Natural killer cell (primary cell): ENCODE results near the gene KCNK13. TPM values are rescaled to one million over a fixed set of nuclear protein-coding genes. Genes with fewer than 3 reads are reported as not detected.

Experiments
- ATAC-seq, 3 donors: fragments of 150-1000 bp in 2 of 3; fragments of 200-7000 bp in 1 of 3; cut with Tn5 transposase; 1 replicate in 1 of 3; 2 replicates in 2 of 3; pipeline ENCODE4 v1.10.0; 2021; ENCODE audit warnings: mild to moderate bottlenecking in 2 of 3, moderate library complexity in 2 of 3
- DNase-seq, 2 donors: peaks; one replicate each; pipeline versions ENCODE4 v3.0.0 to v3.0.0-alpha.2; 2013 to 2021; ENCODE audit warnings: mixed read lengths in 1 of 2
- H3K27ac ChIP-seq: one replicate; pipeline ENCODE4 v1.5.1; 2013; ENCODE audit warnings: mild to moderate bottlenecking, low read length
- H3K27me3 ChIP-seq: one replicate; pipeline ENCODE4 v1.6.1; 2013; ENCODE audit warnings: low read length; ENCODE audit not compliant: control insufficient read depth, insufficient read depth
- H3K36me3 ChIP-seq: one replicate; pipeline ENCODE4 v1.6.1; 2013; ENCODE audit warnings: low read length; ENCODE audit not compliant: control insufficient read depth, insufficient read depth
- H3K4me1 ChIP-seq: one replicate; pipeline ENCODE4 v1.6.1; 2013; ENCODE audit warnings: low read length; ENCODE audit not compliant: control insufficient read depth, insufficient read depth
- H3K4me3 ChIP-seq: one replicate; pipeline ENCODE4 v1.5.1; 2013; ENCODE audit warnings: low read length
- H3K9me3 ChIP-seq: one replicate; pipeline ENCODE4 v1.6.1; 2013; ENCODE audit warnings: low read length; ENCODE audit not compliant: control insufficient read depth, insufficient read depth
- H3K27ac Mint-ChIP-seq, 2 donors: one replicate each; pipeline ENCODE4 v1.8.0; 2022; ENCODE audit warnings: mild to moderate bottlenecking in 2 of 2, mixed read lengths in 2 of 2, moderate library complexity in 1 of 2
- H3K27me3 Mint-ChIP-seq, 2 donors: one replicate each; pipeline ENCODE4 v1.8.0; 2022; ENCODE audit warnings: low read depth in 2 of 2, mixed read lengths in 2 of 2
- H3K36me3 Mint-ChIP-seq: one replicate; pipeline ENCODE4 v1.8.0; 2022; ENCODE audit warnings: mixed read lengths
- H3K4me1 Mint-ChIP-seq, 2 donors: one replicate each; pipeline ENCODE4 v1.8.0; 2022; ENCODE audit warnings: mixed read lengths in 2 of 2
- H3K4me3 Mint-ChIP-seq: one replicate; pipeline ENCODE4 v1.8.0; 2022; ENCODE audit warnings: mild to moderate bottlenecking, moderate library complexity, mixed read lengths
- H3K9me3 Mint-ChIP-seq, 2 donors: one replicate each; pipeline ENCODE4 v1.8.0; 2022; ENCODE audit warnings: mixed read lengths in 2 of 2
- WGBS: methylation state at CpG from one replicate; pipeline ENCODE4 v1.1.7; 2013; ENCODE audit warnings: missing lambda C conversion rate; ENCODE audit not compliant: insufficient coverage; 5-methylcytosine and 5-hydroxymethylcytosine counted together
- intact Hi-C: fragments of 100-400 bp; cut with micrococcal nuclease; formaldehyde crosslinking; loops from one replicate; pipeline ENCODE4 v1.14.2; 2022
- total RNA-seq, 4 donors: library from RNA; stranded (reverse); fragments of 120-200 nt in 1 of 4; gene quantifications; one replicate each; pipeline versions ENCODE4 v1.2.3 to v1.2.4, GENCODE V29; 2013 to 2022
- TF ChIP-seq, protein P1 (sequence below): fragments of 200-600 bp; IDR thresholded peaks from one replicate; pipeline ENCODE4 v1.8.0; 2022; ENCODE audit warnings: antibody characterized with exemption

Gene KCNK13
- total RNA-seq, 3 donors from 2014 or later (not counting 1 experiment from before 2014, with no cell fraction given): not detected

DNA sequence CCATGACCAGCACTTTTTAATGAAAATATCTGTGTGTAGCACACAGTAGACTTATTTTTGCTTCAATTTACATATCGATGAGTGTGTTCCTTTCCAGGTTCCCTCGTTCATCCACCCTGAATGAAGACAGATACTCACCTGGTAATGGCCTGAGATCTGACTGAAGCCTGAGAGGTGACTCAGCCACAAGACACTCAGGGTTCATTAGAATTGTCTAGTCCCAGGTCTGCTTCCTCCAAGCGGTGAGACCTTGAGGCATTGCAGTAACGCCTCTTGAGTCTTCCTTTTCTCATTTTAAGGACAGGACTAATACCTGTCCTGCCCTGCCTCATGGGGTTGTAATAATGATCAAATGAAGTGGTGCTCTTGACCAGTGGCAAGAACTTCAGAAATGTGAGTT, 11.5 kb upstream of the KCNK13 start:
- H3K27ac Mint-ChIP-seq: no peak overlapping the region
- Histone ChIP-seq H3K36me3 (no peaks in the 10 kb centered on the region), H3K4me3 (no peak overlapping the region), H3K27ac (no peak overlapping the region), H3K9me3 (no peaks in the 10 kb centered on the region), H3K27me3 (peaks cover 4% of the 10 kb centered on the region), H3K4me1 (no peaks in the 10 kb centered on the region)
- intact Hi-C loops: no loop called here
- H3K27me3 Mint-ChIP-seq: peaks cover 24 to 46% of the 10 kb centered on the region in 2 donors
- no peak overlapping the region for H3K4me3 Mint-ChIP-seq
- DNase-seq (no peak), ATAC-seq (no peak)
- 94% methylated on average over 4 of the region's 4 CpGs for WGBS
- no peaks in the 10 kb centered on the region for H3K4me1 Mint-ChIP-seq
- no peaks in the 10 kb centered on the region for H3K9me3 Mint-ChIP-seq
- no peaks in the 10 kb centered on the region for H3K36me3 Mint-ChIP-seq
- TF ChIP-seq, protein P1, sequence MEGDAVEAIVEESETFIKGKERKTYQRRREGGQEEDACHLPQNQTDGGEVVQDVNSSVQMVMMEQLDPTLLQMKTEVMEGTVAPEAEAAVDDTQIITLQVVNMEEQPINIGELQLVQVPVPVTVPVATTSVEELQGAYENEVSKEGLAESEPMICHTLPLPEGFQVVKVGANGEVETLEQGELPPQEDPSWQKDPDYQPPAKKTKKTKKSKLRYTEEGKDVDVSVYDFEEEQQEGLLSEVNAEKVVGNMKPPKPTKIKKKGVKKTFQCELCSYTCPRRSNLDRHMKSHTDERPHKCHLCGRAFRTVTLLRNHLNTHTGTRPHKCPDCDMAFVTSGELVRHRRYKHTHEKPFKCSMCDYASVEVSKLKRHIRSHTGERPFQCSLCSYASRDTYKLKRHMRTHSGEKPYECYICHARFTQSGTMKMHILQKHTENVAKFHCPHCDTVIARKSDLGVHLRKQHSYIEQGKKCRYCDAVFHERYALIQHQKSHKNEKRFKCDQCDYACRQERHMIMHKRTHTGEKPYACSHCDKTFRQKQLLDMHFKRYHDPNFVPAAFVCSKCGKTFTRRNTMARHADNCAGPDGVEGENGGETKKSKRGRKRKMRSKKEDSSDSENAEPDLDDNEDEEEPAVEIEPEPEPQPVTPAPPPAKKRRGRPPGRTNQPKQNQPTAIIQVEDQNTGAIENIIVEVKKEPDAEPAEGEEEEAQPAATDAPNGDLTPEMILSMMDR: no peak

DNA sequence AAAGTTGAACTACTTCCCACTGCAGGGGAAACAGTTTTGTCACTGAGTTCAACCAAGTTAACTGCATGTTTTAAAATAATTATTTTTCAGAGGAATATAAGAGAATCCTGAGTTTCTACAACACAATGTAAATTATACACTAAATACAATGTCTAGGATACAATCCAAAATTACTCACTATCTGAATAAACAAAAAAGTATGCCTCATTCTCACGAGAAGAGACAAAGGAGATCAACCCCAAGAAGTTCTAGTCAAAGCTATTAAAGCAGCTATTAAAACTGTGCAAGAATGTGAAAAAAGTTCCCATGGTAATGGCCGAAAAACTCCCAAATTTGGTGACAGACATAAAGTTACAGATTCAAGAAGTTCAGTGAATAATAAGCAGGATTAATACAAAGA, 8.8 kb upstream of the KCNK13 start:
- no peak overlapping the region for H3K27ac Mint-ChIP-seq
- TF ChIP-seq, protein P1: no peak
- no peaks in the 10 kb centered on the region for H3K9me3 ChIP-seq
- H3K27ac ChIP-seq: no peak overlapping the region
- H3K27me3 ChIP-seq: peaks cover 10% of the 10 kb centered on the region
- H3K4me3 Mint-ChIP-seq: no peak overlapping the region
- peaks cover 39 to 68% of the 10 kb centered on the region in 2 donors for H3K27me3 Mint-ChIP-seq
- H3K36me3 Mint-ChIP-seq: no peaks in the 10 kb centered on the region
- intact Hi-C loops: no loop called here
- H3K4me1 Mint-ChIP-seq: no peaks in the 10 kb centered on the region
- WGBS: 81% methylated on average over 2 of the region's 2 CpGs
- no peaks in the 10 kb centered on the region for H3K36me3 ChIP-seq
- no peak overlapping the region for H3K4me3 ChIP-seq
- ATAC-seq: no peak
- DNase-seq: no peak
- no peaks in the 10 kb centered on the region for H3K9me3 Mint-ChIP-seq
- H3K4me1 ChIP-seq: no peaks in the 10 kb centered on the region

DNA sequence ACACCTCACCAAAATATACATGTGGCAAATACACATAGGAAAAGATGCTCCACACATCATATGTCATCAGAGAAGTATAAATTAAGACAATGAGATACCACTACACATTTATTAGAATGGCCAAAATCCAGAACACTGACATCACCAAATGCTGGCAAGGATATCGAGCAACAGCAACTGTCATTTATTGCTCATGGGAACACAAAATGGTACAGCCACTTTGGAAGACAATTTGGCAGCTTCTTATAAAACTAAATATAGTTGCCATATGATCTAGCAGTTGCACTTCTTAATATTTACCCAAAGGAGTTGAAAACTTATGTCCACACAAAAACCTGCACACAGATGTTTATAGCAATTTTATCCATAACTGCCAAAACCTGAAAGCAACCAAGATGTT, 7.0 kb upstream of the KCNK13 start:
- no peak overlapping the region for H3K4me3 Mint-ChIP-seq
- Histone ChIP-seq H3K27ac (no peak overlapping the region), H3K27me3 (peaks cover 14% of the 10 kb centered on the region), H3K4me1 (no peaks in the 10 kb centered on the region), H3K4me3 (no peak overlapping the region), H3K9me3 (no peaks in the 10 kb centered on the region), H3K36me3 (no peaks in the 10 kb centered on the region)
- intact Hi-C loops: no loop called here
- H3K4me1 Mint-ChIP-seq: peaks cover 4% of the 10 kb centered on the region in 2 donors
- DNase-seq: no peak
- H3K27ac Mint-ChIP-seq: no peak overlapping the region
- TF ChIP-seq, protein P1: no peak
- no peaks in the 10 kb centered on the region for H3K36me3 Mint-ChIP-seq
- H3K9me3 Mint-ChIP-seq: no peaks in the 10 kb centered on the region
- peaks cover 51 to 83% of the 10 kb centered on the region in 2 donors for H3K27me3 Mint-ChIP-seq
- ATAC-seq: no peak
- WGBS: 94% methylated on average over 1 of the region's 1 CpG

DNA sequence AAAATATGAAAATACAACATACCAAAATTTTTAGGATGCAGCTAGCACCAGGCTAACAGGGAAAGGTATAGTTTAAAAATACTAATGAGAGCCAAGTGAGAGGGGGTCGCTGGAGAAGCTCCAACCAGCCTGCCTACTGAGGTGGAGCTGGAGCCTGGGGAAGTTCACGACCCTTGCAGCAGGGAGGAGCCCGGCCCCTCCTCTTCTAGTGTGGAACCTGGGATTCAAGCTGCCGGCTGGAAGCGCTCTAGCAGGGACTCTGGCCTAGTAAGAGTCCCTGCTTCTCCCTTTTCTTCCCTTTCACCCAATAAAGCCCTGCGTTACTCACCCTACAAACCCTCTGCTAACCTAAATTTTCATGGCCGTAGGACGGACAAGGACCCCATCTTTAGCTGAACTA, 5.0 kb upstream of the KCNK13 start:
- no peaks in the 10 kb centered on the region for H3K9me3 Mint-ChIP-seq
- ATAC-seq (no peak), DNase-seq (no peak)
- H3K36me3 Mint-ChIP-seq: no peaks in the 10 kb centered on the region
- Histone ChIP-seq H3K9me3 (no peaks in the 10 kb centered on the region), H3K27me3 (peaks cover 22% of the 10 kb centered on the region), H3K4me3 (no peak overlapping the region), H3K4me1 (peaks cover 17% of the 10 kb centered on the region), H3K27ac (no peak overlapping the region), H3K36me3 (no peaks in the 10 kb centered on the region)
- intact Hi-C loops: no loop called here
- no peak overlapping the region for H3K4me3 Mint-ChIP-seq
- WGBS: 75% methylated on average over 8 of the region's 8 CpGs
- H3K4me1 Mint-ChIP-seq: peaks cover 5 to 13% of the 10 kb centered on the region in 2 donors
- H3K27me3 Mint-ChIP-seq: peaks cover 55 to 74% of the 10 kb centered on the region in 2 donors
- TF ChIP-seq, protein P1: no peak
- no peak overlapping the region for H3K27ac Mint-ChIP-seq
